Measurements from ENCODE around the gene ZNF366.

DNA sequence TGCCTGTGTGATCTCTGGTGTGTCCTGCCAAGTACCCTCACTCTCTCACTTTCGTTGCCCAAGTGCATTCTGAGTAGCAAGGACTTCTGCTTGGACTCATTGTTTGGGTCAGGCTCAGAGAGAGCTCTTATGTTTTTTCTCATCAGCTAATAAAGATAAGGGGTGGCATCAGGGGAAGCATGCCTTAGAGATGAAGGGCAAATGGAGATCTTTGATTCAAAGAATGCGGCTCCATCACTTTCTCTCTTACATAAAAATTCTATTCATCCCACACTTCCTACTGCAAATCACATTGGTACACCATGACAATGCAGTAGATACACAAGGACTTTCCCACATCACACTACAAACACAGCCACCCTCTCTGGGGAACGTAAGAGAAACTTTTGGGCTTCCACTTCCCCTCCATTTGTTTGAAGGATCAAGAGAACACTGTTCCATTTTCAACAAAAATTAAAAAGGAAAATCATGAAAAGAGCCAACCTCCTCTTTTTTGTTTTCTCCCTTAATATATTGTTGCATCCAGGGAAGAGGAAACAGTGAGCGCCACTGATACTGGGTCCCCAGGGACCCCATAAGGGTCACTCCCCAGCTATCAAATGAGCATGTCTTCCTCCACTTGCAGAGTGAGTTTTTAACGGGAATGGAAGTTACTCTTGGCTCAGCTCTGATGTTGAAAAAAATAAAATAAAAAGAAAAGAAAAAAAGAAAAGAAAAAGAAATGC lies 73.0 kb downstream of the ZNF366 start:
- TF ChIP-seq POLR2A (IDR thresholded peaks at IDR 0.05; ENCODE audit: borderline replicate concordance, extremely low read depth, insufficient read depth, insufficient read length) (no peak), YY1 (IDR thresholded peaks at IDR 0.05; ENCODE audit: extremely low read depth, insufficient replicate concordance, low read depth, low read length) (no peak), CTCF (IDR thresholded peaks at IDR 0.05 in 2 of 3, conservative IDR thresholded peaks at IDR 0.05 in 1 of 3; ENCODE audit: borderline replicate concordance in 1 of 3, insufficient read depth in 1 of 3, low read depth in 2 of 3, low read length in 2 of 3) (no peak), SIN3A (IDR thresholded peaks at IDR 0.05; ENCODE audit: low read depth) (no peak), EGR1 (IDR thresholded peaks at IDR 0.05; ENCODE audit: low read depth) (no peak), ZNF274 (IDR thresholded peaks at IDR 0.05; ENCODE audit: low read depth, low read length) (no peak), CEBPB (IDR thresholded peaks at IDR 0.05; ENCODE audit: low read depth) (no peak), POLR2AphosphoS5 (IDR thresholded peaks at IDR 0.05; ENCODE audit: low read depth, low read length) (no peak), JUND (IDR thresholded peaks at IDR 0.05) (no peak), RAD21 (IDR thresholded peaks at IDR 0.05; ENCODE audit: low read depth) (no peak), SP1 (IDR thresholded peaks at IDR 0.05; ENCODE audit: low read depth) (no peak), ZFX (IDR thresholded peaks at IDR 0.05) (no peak), EZH2 (IDR thresholded peaks at IDR 0.05) (no peak)
- TF ChIP-seq, protein P1, sequence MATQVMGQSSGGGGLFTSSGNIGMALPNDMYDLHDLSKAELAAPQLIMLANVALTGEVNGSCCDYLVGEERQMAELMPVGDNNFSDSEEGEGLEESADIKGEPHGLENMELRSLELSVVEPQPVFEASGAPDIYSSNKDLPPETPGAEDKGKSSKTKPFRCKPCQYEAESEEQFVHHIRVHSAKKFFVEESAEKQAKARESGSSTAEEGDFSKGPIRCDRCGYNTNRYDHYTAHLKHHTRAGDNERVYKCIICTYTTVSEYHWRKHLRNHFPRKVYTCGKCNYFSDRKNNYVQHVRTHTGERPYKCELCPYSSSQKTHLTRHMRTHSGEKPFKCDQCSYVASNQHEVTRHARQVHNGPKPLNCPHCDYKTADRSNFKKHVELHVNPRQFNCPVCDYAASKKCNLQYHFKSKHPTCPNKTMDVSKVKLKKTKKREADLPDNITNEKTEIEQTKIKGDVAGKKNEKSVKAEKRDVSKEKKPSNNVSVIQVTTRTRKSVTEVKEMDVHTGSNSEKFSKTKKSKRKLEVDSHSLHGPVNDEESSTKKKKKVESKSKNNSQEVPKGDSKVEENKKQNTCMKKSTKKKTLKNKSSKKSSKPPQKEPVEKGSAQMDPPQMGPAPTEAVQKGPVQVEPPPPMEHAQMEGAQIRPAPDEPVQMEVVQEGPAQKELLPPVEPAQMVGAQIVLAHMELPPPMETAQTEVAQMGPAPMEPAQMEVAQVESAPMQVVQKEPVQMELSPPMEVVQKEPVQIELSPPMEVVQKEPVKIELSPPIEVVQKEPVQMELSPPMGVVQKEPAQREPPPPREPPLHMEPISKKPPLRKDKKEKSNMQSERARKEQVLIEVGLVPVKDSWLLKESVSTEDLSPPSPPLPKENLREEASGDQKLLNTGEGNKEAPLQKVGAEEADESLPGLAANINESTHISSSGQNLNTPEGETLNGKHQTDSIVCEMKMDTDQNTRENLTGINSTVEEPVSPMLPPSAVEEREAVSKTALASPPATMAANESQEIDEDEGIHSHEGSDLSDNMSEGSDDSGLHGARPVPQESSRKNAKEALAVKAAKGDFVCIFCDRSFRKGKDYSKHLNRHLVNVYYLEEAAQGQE (IDR thresholded peaks at IDR 0.05; ENCODE audit: low read depth) = no peak
